ENCODE measurements around the gene CCDC57.

- no peak for TF ChIP-seq EZH2phosphoT487 (IDR thresholded peaks at IDR 0.05; ENCODE audit: low read length)
- TF ChIP-seq CTCF (IDR thresholded peaks at IDR 0.05; ENCODE audit: low read length), result no peak
Observed at GRCh38 chr17:82247182-82247823, 34.7 kb upstream of the CCDC57 start.

All from MM.1S (cell line).